GM10248 (cell line): Measurements from ENCODE around the gene ZNF470.

Experiments used
- CTCF ChIA-PET: fragments of 300-600 bp; sonication (Branson Sonifier 250); formaldehyde crosslinking; extraction: SDS; loops from one replicate; lab custom pipeline; 2021; ENCODE audit warnings: antibody characterized with exemption; lab: Yijun Ruan, JAX
- POLR2A ChIA-PET: fragments of 350-650 bp; sonication (Branson Sonifier 250); formaldehyde crosslinking; extraction: SDS; loops from one replicate; lab custom pipeline; 2020; ENCODE audit warnings: antibody characterized with exemption; lab: Yijun Ruan, JAX
- DNase-seq: peaks from one replicate; pipeline ENCODE4 v3.0.0; 2012; ENCODE audit errors: extremely low spot score
- CTCF ChIP-seq: IDR thresholded peaks from 2 replicates; pipeline ENCODE4 v1.5.1; 2012; ENCODE audit warnings: mild to moderate bottlenecking, low read depth; ENCODE audit errors: extremely low read depth, missing control alignments, control extremely low read depth

The ZNF470 gene

GRCh38 chr19:56577719-56578602 lies 10.7 kb downstream of the ZNF470 start:
- ChIA-PET CTCF (no interaction called here), POLR2A (no interaction called here)
- TF ChIP-seq CTCF, result no peak
- DNase-seq, result no peak

DNA sequence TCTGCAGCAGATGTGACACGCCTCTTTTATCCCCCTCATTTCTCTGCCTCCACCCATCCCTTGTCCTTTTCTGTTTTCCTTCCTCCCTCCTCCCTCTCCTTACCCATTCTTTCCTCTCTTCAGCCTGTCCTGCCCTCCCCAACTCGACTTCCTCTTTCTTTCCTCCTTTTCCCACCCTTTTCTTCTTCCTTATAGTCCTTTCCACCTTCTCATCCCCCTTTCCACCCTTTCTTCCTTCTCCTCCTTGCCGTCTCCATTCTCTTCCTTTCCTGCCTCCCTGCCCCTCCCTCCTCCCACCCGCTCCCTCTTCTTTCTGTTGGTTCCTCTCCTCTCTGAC lies 27.1 kb downstream of the ZNF470 start:
- ChIA-PET CTCF (no interaction called here), POLR2A (no interaction called here)
- DNase-seq, result no peak
- TF ChIP-seq CTCF, result no peak

- no peak for TF ChIP-seq CTCF
- POLR2A ChIA-PET, result no interaction called here
- CTCF ChIA-PET, result no interaction called here
- DNase-seq, result peak; percentile 97
These were observed 27.7 kb downstream of the ZNF470 start, which contains the start of gene ZNF71 for GRCh38 chr19:56594783-56595547. Gene ZNF71, plus strand, starts transcription at chr19:56595302. Its CDS starts 6,257 bp downstream, at chr19:56601559.

DNA sequence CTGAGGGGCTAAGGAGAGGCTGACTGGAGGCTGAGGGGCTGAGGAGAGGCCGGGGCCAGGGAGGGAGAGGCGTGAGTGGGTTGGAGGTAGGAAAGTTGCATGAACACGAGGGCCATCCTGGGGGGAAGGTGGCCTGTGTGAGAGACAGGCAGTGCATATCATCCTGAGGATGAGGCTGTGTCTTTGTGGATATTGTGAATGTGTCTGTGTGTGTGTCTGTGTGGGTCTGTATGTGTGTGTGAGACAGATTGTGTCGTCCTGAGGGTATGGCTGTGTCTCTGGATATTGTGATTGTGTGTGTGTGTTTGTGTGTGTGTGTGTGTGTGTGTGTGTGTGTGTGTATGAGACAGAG lies 28.3 kb downstream of the ZNF470 start:
- POLR2A ChIA-PET, result no interaction called here
- DNase-seq, result no peak
- no peak for TF ChIP-seq CTCF
- CTCF ChIA-PET, result no interaction called here

DNA sequence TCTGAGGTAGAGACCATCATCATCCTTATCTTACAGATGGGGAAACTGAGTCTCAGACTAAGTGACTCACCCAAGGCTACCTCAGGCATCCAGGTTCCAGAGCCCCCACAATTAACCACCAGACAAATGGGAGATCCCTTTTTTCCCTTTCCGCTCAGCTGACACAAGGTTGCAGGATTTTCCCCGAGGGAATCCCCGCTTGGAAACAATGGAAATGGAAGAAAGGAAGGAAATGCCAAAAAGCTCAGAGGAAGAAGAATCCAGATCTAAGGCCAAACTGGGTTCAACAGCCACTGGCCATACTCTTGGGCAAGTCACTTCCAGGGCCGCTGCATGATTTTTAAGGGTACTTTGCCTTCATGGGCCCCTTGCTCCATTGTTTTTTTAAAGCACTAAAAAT lies 29.4 kb downstream of the ZNF470 start:
- ChIA-PET POLR2A (no interaction called here), CTCF (no interaction called here)
- TF ChIP-seq CTCF, result no peak
- DNase-seq, result no peak

DNA sequence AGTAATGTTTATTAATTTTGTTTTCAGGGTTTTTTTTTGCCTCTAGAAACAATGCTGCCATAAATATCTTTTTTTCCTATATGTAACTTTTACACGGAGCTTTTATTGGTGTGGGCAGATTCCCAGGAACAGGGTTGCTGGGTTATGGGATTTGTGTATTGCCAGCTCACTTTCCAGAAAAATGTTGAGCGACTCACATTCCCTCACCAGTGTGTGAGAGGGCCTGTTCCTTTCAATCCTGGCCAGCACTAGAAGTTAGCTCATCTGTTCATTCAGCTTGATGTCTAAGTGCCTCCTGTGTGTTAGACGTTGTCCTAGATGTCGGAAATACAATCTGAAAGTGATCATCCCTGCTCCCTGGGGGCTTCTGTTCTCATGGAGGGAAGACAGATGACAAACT lies 30.4 kb downstream of the ZNF470 start:
- no peak for TF ChIP-seq CTCF
- ChIA-PET CTCF (no interaction called here), POLR2A (no interaction called here)
- DNase-seq, result no peak
